CD4-positive, alpha-beta memory T cell (primary cell): Measurements from ENCODE around the gene LMNTD1. TPM values are rescaled to one million over a fixed set of nuclear protein-coding genes. Genes with fewer than 3 reads are reported as not detected.

Experiments
- CTCF ChIA-PET: fragments of 350-600 bp; sonication (Branson Sonifier 250); formaldehyde crosslinking; loops from one replicate; lab custom pipeline; 2021; ENCODE audit warnings: inconsistent platforms; ENCODE audit not compliant: partially characterized antibody; lab: Charles Lee
- POLR2A ChIA-PET: fragments of 350-600 bp; sonication (Branson Sonifier 250); formaldehyde crosslinking; loops from one replicate; lab custom pipeline; 2021; ENCODE audit not compliant: partially characterized antibody; lab: Charles Lee
- DNase-seq, 5 donors: peaks; one replicate each; pipeline versions ENCODE4 v3.0.0 to v3.0.0-alpha.2; 2020 to 2022; ENCODE audit warnings: mixed read lengths in 1 of 5
- H3K27ac ChIP-seq: one replicate; pipeline ENCODE4 v1.7.0; 2013; ENCODE audit warnings: low read depth, low read length
- H3K27me3 ChIP-seq: 2 replicates; pipeline ENCODE4 v1.7.0; 2013; ENCODE audit warnings: mild to moderate bottlenecking, low read length, moderate library complexity; ENCODE audit not compliant: insufficient read depth
- H3K36me3 ChIP-seq: 2 replicates; pipeline ENCODE4 v1.7.0; 2013; ENCODE audit warnings: mild to moderate bottlenecking, low read length, moderate library complexity; ENCODE audit not compliant: insufficient read depth
- H3K4me1 ChIP-seq: 2 replicates; pipeline ENCODE4 v1.7.0; 2013; ENCODE audit warnings: mild to moderate bottlenecking, low read length, moderate library complexity; ENCODE audit not compliant: insufficient read depth
- H3K4me3 ChIP-seq, 2 donors: one replicate each; pipeline ENCODE4 v1.7.0; 2013; ENCODE audit warnings: low read length in 2 of 2, mild to moderate bottlenecking in 1 of 2
- H3K9me3 ChIP-seq, 2 donors: one replicate each; pipeline ENCODE4 v1.7.0; 2013; ENCODE audit warnings: low read length in 2 of 2, control low read depth in 1 of 2; ENCODE audit not compliant: control insufficient read depth in 1 of 2
- H3K27ac Mint-ChIP-seq, 7 donors: one replicate each; pipeline ENCODE4 v1.8.0; 2020 to 2021; ENCODE audit warnings: mixed read lengths in 7 of 7, mild to moderate bottlenecking in 6 of 7, inconsistent platforms in 3 of 7, moderate library complexity in 3 of 7
- H3K27me3 Mint-ChIP-seq, 2 donors: one replicate each; pipeline ENCODE4 v1.8.0; 2020 to 2021; ENCODE audit warnings: mixed read lengths in 2 of 2
- H3K36me3 Mint-ChIP-seq, 2 donors: one replicate each; pipeline ENCODE4 v1.8.0; 2020 to 2021; ENCODE audit warnings: mixed read lengths in 2 of 2, inconsistent platforms in 1 of 2, mild to moderate bottlenecking in 1 of 2
- H3K4me1 Mint-ChIP-seq, 4 donors: one replicate each; pipeline ENCODE4 v1.8.0; 2020 to 2021; ENCODE audit warnings: mixed read lengths in 4 of 4, mild to moderate bottlenecking in 1 of 4
- H3K4me3 Mint-ChIP-seq, 8 donors: one replicate each; pipeline ENCODE4 v1.8.0; 2020 to 2021; ENCODE audit warnings: mixed read lengths in 8 of 8, mild to moderate bottlenecking in 7 of 8, moderate library complexity in 6 of 8, inconsistent platforms in 3 of 8
- H3K9me3 Mint-ChIP-seq, 8 donors: one replicate each; pipeline ENCODE4 v1.8.0; 2020 to 2021; ENCODE audit warnings: mixed read lengths in 8 of 8, mild to moderate bottlenecking in 5 of 8, inconsistent platforms in 3 of 8, moderate library complexity in 1 of 8
- intact Hi-C: fragments of 100-400 bp; cut with micrococcal nuclease; formaldehyde crosslinking; loops from one replicate; pipeline ENCODE4 v1.15.1; 2023
- polyA plus RNA-seq, 2 donors: library from polyadenylated mRNA; unstranded; fragments of 300-500 nt; fragmentation: Illumina TruSeq; gene quantifications; one replicate each; pipeline ENCODE4 v1.2.3, GENCODE V29; 2021
- total RNA-seq, 2 experiments: library from RNA; stranded (reverse); gene quantifications; one replicate each; pipeline ENCODE4 v1.2.3, GENCODE V29; 2021

Gene LMNTD1
- total and polyA plus RNA-seq, 4 experiments from 2014 or later = not detected

DNA sequence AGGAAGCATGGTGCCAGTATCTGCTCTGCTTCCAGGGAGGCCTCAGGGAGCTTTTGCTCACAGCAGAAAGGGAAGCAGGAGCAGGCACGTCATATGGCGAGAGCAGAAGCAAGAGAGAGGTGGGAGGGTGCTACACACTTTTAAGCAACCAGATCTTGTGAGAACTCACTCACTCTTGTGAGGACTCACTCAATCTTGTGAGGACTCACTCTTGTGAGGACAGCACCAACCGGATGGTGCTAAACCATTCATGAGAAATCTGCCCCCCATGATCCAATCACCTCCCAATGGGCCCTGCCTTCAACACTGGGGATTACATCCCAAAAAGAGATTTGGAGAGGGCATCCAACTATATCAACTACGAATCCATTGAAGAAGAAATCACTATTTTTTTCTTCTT, 34.3 kb upstream of the LMNTD1 start:
- Histone ChIP-seq H3K27me3 (no peaks in the 10 kb centered on the region), H3K27ac (no peak overlapping the region), H3K4me3 (no peak overlapping the region), H3K4me1 (peaks cover 15% of the 10 kb centered on the region), H3K36me3 (no peaks in the 10 kb centered on the region), H3K9me3 (no peaks in the 10 kb centered on the region)
- peaks cover 0 to 12% (median 2%) of the 10 kb centered on the region in 8 donors for H3K9me3 Mint-ChIP-seq
- ChIA-PET CTCF (no interaction called here), POLR2A (no interaction called here)
- H3K36me3 Mint-ChIP-seq = no peaks in the 10 kb centered on the region
- H3K4me3 Mint-ChIP-seq = no peak overlapping the region
- H3K4me1 Mint-ChIP-seq = peaks cover 0 to 21% (median 1%) of the 10 kb centered on the region in 4 donors
- intact Hi-C loops = no loop called here
- no peak for DNase-seq
- H3K27ac Mint-ChIP-seq = no peak overlapping the region
- H3K27me3 Mint-ChIP-seq = peaks cover 0 to 3% of the 10 kb centered on the region in 2 donors

DNA sequence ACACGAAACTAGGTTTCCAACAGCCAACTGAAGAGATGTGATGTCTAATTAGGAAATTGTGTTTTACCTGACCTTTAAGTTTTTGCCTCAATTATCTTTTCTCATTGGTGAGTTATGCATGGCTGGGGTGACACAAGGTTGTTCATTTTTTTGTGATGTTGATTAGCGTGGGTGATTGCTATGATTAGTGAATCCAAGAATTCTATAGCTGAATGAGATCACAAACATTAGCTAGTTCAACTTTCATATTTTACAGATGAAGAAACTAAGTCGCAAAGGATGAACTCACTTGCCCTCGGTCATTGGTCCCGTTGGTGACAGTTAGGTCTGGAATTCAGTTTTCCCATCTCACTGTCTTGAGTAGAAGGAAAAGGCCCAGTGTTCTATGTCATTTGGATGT, 32.6 kb upstream of the LMNTD1 start:
- POLR2A ChIA-PET = no interaction called here
- Mint-ChIP-seq H3K27me3 (peaks cover 0 to 3% of the 10 kb centered on the region in 2 donors), H3K27ac (no peak overlapping the region)

DNA sequence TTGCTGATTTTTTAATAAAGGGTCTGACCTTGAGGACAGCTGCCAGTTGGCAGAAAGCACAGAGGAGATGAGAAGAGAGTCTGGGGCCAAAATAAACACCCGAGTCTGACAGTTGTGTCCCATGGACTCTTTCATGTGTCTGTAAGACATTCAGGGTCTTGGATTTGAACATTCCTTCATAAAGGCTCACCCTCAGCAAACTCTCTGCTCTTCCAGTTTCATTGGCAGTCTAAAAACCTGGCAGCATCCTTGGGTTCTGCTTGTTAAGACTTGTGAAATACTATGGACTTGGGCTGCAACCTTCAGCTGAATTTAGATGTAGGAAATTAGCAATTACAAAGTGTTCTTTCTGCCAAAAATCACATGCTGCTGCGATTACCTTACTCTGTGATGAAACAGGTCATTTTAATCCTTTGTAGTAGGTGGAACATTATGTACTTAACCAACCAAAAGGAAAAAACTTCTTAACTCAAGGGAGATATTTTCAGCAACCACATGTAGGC, 32.0 kb upstream of the LMNTD1 start:
- no peak overlapping the region for H3K27ac Mint-ChIP-seq
- CTCF ChIA-PET = no interaction called here
- intact Hi-C loops = no loop called here

More for the DNA sequence above, 32.6 kb upstream of the LMNTD1 start:
- no peak for DNase-seq
- Histone ChIP-seq H3K4me3 (no peak overlapping the region), H3K27me3 (no peaks in the 10 kb centered on the region), H3K4me1 (peaks cover 11% of the 10 kb centered on the region), H3K27ac (no peak overlapping the region), H3K9me3 (no peaks in the 10 kb centered on the region), H3K36me3 (no peaks in the 10 kb centered on the region)
- H3K36me3 Mint-ChIP-seq = no peaks in the 10 kb centered on the region
- H3K4me1 Mint-ChIP-seq = peaks cover 0 to 9% (median 1%) of the 10 kb centered on the region in 4 donors
- H3K9me3 Mint-ChIP-seq = peaks cover 0 to 10% (median 0%) of the 10 kb centered on the region in 8 donors
- CTCF ChIA-PET = no interaction called here
- intact Hi-C loops = no loop called here
- H3K4me3 Mint-ChIP-seq = no peak overlapping the region

DNA sequence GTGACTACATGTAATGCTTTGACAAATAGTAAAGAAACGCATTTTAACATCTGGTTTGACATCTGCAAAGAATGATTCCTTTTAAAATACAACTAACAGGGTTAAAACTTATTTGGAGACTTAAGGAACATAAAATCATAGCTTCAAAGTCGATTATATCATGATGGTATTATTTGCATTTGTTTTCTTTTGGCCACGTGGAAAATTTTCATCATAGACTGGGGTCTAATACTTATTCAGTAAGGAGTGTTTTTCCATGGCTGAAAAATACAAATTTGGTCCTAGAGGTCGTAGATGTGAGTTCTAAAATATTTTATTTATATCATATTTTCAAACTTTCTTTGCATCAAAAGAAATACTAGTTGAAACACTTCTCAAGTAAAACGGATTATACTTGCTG, 31.5 kb upstream of the LMNTD1 start:
- no peak overlapping the region for H3K27ac Mint-ChIP-seq
- H3K36me3 ChIP-seq = no peaks in the 10 kb centered on the region
- intact Hi-C loops = no loop called here
- POLR2A ChIA-PET = no interaction called here
- H3K4me3 Mint-ChIP-seq = no peak overlapping the region
- H3K4me3 ChIP-seq = no peak overlapping the region
- no peaks in the 10 kb centered on the region for H3K36me3 Mint-ChIP-seq
- no peaks in the 10 kb centered on the region for H3K27me3 ChIP-seq
- peaks cover 0 to 10% (median 0%) of the 10 kb centered on the region in 8 donors for H3K9me3 Mint-ChIP-seq
- H3K27ac ChIP-seq = no peak overlapping the region
- no peaks in the 10 kb centered on the region for H3K9me3 ChIP-seq
- no peaks in the 10 kb centered on the region for H3K4me1 Mint-ChIP-seq
- H3K4me1 ChIP-seq = peaks cover under 1% of the 10 kb centered on the region
- CTCF ChIA-PET = no interaction called here
- no peak for DNase-seq
- peaks cover 0 to 3% of the 10 kb centered on the region in 2 donors for H3K27me3 Mint-ChIP-seq

More for the DNA sequence above, 32.0 kb upstream of the LMNTD1 start:
- Histone ChIP-seq H3K27me3 (no peaks in the 10 kb centered on the region), H3K36me3 (no peaks in the 10 kb centered on the region), H3K9me3 (no peaks in the 10 kb centered on the region), H3K27ac (no peak overlapping the region), H3K4me1 (peaks cover 5% of the 10 kb centered on the region), H3K4me3 (no peak overlapping the region)
- no peak overlapping the region for H3K4me3 Mint-ChIP-seq
- POLR2A ChIA-PET = no interaction called here
- peaks cover 0 to 10% (median 0%) of the 10 kb centered on the region in 8 donors for H3K9me3 Mint-ChIP-seq
- peaks cover 0 to 3% (median under 1%) of the 10 kb centered on the region in 4 donors for H3K4me1 Mint-ChIP-seq
- no peak for DNase-seq
- H3K36me3 Mint-ChIP-seq = no peaks in the 10 kb centered on the region
- peaks cover 0 to 3% of the 10 kb centered on the region in 2 donors for H3K27me3 Mint-ChIP-seq

DNA sequence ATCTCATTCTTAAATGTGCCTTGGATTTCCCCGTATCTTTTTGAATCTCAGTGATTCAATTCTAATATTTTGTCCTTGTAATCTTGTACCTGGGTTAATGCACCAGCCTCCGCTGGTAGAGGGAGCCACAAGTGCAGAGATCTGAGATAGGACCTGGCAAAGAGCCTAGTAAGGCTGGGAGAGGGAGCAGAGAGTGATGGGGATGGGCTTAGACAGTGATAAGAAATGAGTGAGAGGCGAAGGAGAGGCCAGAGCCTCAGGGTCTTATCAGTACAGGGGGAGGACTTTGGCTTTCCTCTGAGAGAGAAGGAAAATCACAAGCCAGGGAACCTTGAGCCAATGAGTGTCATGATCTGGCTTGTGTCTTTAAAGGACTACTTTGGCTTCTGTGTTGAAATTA, 30.5 kb upstream of the LMNTD1 start:
- Mint-ChIP-seq H3K36me3 (no peaks in the 10 kb centered on the region), H3K4me1 (no peaks in the 10 kb centered on the region), H3K27ac (peak overlapping the region in 1 of 7 donors; percentile 31), H3K27me3 (peaks cover 0 to 3% of the 10 kb centered on the region in 2 donors), H3K9me3 (peaks cover 0 to 10% (median 0%) of the 10 kb centered on the region in 8 donors), H3K4me3 (no peak overlapping the region)
- Histone ChIP-seq H3K36me3 (no peaks in the 10 kb centered on the region), H3K27me3 (no peaks in the 10 kb centered on the region), H3K4me1 (no peaks in the 10 kb centered on the region), H3K27ac (no peak overlapping the region), H3K9me3 (no peaks in the 10 kb centered on the region), H3K4me3 (no peak overlapping the region)
- intact Hi-C loops = no loop called here
- ChIA-PET CTCF (no interaction called here), POLR2A (no interaction called here)
- no peak for DNase-seq

DNA sequence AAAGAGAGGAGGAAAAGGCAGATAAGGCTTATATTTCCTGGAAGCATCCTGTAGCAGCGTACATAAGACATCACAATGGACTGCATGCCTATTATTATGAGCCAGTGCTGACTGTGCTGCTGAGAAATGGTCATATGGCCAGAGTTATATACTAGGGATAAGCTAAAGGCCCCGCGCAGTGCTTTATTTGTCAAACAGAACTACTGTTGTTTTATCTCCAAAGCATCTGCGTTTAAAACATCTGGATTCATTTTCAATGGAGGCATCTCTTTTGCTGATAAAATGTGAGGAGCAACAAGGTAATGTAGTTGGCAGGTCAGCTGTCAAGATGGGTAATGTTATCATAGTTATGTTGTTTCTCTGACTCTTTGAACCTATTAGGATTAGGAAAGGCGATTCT, 28.0 kb upstream of the LMNTD1 start:
- no peak overlapping the region for H3K4me3 Mint-ChIP-seq
- CTCF ChIA-PET = no interaction called here
- peaks cover 0 to 7% (median 4%) of the 10 kb centered on the region in 8 donors for H3K9me3 Mint-ChIP-seq

DNA sequence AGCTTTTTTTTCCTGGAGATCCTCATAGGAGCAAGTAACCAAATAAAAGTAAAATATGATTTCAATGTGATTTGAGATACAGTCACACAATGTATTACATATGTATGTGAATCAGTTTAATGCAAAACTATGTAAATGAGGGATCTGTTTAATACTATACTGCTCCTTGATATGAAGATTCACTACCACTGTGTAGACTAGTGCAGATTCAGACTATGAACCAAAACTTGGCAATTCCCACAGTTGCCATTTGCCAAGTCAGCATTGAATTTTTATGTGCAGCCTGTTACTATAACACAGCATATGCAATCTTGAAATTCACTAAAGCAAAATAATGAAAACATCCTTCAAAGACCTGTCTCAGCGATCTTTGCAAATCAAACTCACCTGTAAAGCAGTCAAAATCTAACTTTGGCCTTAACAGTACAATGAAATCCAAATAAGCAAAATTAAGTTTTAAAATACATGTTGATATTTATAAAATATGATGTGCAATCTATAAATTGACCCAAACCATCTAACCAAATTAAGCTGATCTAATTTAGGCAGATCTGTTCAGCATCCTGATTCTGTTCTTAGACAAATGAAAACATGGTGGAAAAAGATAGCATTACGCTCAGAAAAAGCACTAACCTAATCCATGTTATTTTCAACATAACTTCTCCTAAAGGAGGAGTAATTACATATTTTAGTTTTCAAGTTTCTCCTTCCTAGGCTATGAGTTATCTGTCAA, 25.5 kb upstream of the LMNTD1 start:
- Histone ChIP-seq H3K27ac (no peak overlapping the region), H3K4me1 (no peaks in the 10 kb centered on the region), H3K9me3 (no peaks in the 10 kb centered on the region), H3K27me3 (no peaks in the 10 kb centered on the region), H3K4me3 (no peak overlapping the region), H3K36me3 (no peaks in the 10 kb centered on the region)
- H3K9me3 Mint-ChIP-seq = peaks cover 0 to 7% (median 4%) of the 10 kb centered on the region in 8 donors
- POLR2A ChIA-PET = no interaction called here
- no peak for DNase-seq
- no peak overlapping the region for H3K27ac Mint-ChIP-seq
- no peak overlapping the region for H3K4me3 Mint-ChIP-seq
- H3K36me3 Mint-ChIP-seq = no peaks in the 10 kb centered on the region
- CTCF ChIA-PET = no interaction called here
- no peaks in the 10 kb centered on the region for H3K4me1 Mint-ChIP-seq
- no peaks in the 10 kb centered on the region for H3K27me3 Mint-ChIP-seq
- intact Hi-C loops = no loop called here

More for the DNA sequence above, 28.0 kb upstream of the LMNTD1 start:
- Histone ChIP-seq H3K4me3 (no peak overlapping the region), H3K27me3 (no peaks in the 10 kb centered on the region), H3K36me3 (no peaks in the 10 kb centered on the region), H3K4me1 (no peaks in the 10 kb centered on the region), H3K27ac (no peak overlapping the region), H3K9me3 (no peaks in the 10 kb centered on the region)
- intact Hi-C loops = no loop called here
- H3K27me3 Mint-ChIP-seq = no peaks in the 10 kb centered on the region
- POLR2A ChIA-PET = no interaction called here
- no peaks in the 10 kb centered on the region for H3K36me3 Mint-ChIP-seq
- DNase-seq = no peak
- no peaks in the 10 kb centered on the region for H3K4me1 Mint-ChIP-seq
- no peak overlapping the region for H3K27ac Mint-ChIP-seq
